COLO668 (cell line): ENCODE measurements around the gene NPAS3.

Experiments used
- DNase-seq: peaks from one replicate; lab custom pipeline; 2025; ENCODE audit not compliant: unreplicated experiment; lab: John Stamatoyannopoulos, UW

The NPAS3 gene

DNA sequence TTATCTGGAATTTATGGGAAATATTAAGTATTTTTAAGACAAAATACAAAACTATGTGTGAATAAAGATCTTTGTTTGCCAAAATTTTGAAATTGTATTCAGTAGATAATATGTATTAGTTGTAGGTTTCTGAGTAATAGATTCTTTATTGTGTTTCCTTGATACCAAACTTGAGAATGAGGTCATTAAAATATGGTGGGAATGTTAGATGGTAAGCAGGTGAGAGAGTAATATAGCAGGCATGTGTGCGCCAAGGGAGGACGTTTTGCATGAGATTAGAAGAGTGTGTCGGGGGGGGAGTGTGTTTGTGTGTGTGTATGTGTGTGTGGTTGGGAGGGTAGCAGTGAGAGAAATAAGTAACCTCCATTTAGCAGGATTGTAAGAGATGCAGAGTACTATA lies 376.5 kb downstream of the NPAS3 start:
- DNase-seq = no peak

DNA sequence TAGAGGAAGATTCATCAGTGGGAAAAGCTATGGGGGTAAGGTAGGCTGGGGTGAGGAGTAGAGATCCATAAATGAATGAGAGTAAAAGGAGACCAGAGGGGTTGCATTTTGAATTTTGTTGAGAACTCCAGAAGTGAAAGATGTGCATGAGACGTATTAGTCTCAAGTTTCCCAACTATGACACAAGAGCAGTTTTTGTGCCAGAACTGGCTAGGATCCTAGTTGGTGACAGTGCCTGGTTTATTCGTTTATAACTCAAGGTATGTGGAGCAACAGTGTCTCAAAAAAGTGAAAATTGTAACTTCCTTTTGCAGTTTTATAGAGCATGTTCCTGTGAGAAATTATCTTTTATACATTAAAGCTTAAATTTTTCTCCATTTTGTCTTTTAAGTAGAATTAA lies 377.0 kb downstream of the NPAS3 start:
- DNase-seq = no peak

DNA sequence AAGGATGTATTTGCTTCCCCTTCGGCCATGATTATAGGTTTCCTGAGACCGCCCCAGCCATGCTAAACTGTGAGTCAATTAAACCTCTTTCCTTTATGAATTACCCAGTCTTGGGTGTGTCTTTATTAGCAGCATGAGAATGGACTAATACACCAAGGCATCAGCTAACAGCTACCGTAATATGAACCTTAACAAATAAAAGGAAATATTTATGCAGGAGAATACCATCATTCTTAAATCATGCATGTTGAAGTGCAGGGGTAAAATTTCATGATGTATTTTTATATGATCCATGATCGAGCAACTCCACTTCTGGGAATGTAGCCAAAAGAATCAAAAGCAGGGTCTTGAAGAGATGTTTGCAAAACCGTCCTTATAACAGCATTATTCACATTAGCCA lies 379.0 kb downstream of the NPAS3 start:
- DNase-seq = no peak

DNA sequence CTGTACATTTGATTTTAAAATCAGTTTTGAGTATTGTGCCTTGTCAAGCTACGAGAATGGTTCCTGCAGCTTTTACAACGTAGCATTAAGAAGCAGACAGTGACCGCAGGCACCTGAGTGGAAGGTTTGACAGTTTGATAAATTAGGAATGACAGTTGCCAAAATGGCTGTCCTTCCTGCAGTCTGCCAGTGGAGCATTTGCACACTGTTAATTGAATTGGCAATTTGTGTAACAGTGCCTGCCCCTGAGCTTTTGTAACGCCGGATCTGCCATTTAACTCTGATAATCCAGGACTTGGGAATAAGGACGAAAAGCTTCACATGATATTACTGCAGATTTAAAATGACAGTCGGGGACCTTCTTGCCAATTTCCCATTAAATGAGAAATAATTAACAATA lies 385.3 kb downstream of the NPAS3 start:
- DNase-seq = no peak

DNA sequence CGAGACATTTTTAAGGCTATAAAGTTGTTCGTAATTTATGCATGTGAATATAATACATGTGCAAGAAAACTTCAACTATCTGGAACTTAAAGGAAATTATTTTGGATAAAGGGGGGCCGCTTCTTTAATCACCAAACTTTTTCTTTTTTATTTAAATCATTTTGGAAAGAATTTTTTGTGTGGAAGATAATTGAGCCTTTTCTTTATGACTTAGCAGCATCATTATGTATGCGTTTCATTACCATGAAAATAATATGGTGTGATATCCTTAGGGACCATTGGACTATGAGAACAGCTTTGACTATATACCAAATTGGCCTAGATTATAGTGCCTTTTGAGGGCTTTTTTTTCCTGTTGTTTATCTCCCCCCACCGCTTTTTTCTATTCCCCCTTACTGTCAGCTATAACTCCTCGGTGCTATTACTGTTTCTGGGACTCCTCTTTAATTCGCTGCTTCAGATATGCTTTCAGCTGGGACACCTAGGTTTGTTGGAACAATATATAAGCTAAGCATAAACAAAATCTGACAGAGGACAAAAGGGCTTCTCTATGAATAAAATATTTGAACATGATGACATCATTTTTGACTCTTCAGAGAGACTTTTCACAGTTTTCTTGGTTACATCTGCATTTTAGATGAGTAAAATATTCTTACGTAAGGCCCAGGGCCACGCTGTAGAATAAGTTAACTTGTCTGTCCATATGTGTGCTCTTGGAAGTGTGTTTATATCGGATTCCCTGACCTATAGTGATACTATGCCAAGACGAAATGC lies 392.7 kb downstream of the NPAS3 start:
- no peak for DNase-seq

DNA sequence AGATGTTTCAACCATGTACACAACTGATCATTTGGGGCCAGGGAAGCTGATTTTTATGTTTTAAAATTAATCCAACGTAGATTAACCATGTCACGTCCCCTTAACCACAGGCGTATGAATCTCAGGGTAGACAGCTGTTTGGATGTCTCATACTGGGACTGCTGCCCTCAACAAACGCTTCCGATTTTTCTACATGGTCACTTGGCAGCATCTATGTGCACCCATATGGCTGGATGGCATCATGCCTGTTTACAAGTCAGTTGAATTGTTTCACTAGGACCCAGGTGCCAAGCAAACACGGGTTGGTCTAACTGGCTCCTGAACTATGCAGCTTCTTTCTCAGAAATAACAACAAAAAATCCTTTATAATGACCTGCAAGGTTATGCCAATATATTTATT lies 393.8 kb downstream of the NPAS3 start:
- DNase-seq = no peak

DNA sequence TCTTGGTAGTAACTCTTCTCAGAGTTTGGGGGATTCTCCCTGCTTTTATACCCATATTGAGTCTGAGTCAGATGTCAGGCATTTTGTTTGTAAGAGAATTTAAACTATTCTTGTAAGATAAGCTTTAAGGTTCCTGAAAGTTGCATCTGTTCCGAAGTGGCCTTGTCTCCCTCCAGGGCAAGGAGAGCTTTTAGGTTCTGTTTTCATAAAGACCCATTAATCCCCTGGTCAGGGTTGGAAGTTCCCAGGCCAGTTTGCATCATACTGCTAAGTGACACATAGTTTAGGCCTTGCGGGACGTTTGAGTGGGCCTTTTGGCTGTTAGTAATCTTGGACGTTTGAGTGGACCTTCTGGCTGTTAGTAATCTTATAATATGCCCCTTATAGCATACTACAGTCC lies 396.7 kb downstream of the NPAS3 start:
- DNase-seq = no peak

DNA sequence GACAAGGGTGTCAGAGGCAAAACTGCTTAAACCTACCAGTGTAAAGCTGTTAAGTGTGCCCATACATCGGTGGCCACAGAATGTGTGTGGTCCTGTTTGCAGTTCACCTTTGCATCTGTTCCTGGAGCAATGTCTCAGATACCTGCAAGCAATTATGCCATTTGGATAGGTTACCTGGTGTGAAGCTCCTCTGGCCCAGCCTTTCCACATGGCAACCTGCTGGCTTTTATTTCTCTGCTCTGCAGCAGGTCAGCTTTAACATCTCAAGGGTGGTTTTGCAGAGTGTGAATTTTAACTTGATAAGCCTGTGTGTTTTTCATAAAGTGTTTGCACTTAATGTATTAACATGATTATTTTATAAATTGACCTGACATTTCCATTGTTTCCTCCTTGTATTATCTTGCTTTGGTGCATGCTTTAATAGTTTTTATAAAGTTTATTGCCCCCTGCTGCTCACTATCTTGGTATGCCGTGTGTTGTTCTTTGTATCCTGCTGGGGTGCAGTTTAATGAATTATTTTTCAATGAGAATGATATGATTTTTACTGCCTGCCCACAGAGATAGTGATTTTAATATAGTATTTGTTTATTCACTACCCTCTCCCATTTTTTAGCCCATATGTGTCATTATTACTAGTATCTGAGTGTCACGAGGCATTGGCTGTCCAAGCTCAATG lies 403.8 kb downstream of the NPAS3 start:
- DNase-seq = no peak

DNA sequence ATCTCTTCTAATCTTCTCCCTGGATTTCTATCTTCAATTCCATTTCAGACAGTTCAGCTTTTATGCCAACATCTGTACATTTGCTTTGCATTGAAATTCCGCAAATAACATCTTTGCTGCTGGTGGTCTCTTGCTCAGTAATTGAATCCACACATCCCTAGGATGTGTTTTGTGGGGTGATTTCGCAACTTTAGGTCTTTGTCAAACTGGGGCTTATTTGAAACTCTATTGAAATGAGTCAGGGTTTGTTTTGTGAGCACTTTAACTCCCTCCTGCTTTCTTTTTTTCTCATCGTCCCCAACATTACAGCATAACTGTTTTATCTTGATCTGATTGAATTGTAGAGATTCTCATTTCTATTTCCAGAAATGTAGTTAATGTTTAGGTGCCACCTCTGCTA lies 404.3 kb downstream of the NPAS3 start:
- DNase-seq = no peak

DNA sequence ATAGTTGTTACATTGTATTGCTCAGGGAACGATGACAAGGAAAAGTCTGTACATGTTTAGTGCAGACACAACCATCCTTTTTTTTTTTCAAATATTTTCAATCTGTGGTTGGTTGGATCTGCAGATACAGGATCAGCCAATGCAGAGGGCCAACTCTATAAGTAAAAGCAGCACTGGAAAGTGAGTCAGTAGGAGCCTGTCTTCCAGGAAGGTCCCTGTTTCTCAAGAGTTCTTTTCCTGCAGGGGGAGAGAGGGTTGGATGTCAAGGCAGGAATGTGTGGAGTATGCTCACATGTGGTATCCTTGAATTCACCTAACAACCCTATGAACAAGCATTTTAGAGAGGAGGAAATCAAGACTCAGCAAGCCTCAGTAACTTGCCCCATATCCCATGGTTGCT lies 409.1 kb downstream of the NPAS3 start:
- no peak for DNase-seq

DNA sequence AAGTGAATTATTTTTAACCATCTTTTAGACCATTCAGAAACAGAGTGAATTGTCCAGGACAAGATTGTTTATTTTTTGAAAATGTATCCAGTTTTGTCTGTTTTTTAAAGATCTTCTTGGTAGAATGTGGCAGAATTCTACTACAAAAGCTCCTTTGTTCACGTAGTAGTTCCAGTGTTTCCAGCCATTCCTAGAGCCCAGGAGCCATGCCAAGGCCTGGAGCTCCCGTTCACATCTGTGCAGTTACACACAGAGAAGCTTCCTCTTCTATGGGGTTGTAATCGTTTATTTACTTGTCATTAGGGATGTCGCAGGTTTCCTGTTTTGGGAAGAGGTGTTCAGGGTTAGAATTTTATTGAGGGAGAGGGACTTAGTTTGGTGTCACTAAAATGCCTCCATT lies 409.8 kb downstream of the NPAS3 start:
- DNase-seq = no peak

DNA sequence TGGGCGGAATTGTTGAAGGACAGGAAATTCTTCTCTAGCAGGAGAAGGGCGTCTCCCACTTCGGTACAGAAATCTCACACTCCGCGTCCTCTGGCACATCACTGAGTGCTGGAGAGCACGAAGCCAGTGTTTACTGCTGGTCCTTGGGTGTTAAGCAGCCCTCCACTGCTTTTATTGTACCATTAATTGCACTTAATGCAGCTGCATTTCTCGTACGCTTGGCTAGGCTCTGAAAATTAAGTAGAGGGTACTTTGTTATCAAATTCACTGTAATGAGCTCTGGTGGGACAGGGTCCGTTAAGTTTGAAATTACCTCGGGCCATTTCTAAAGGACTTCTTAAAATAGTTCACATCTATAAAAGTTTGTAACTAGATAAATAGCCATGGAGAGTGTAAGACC lies 411.2 kb downstream of the NPAS3 start:
- no peak for DNase-seq

DNA sequence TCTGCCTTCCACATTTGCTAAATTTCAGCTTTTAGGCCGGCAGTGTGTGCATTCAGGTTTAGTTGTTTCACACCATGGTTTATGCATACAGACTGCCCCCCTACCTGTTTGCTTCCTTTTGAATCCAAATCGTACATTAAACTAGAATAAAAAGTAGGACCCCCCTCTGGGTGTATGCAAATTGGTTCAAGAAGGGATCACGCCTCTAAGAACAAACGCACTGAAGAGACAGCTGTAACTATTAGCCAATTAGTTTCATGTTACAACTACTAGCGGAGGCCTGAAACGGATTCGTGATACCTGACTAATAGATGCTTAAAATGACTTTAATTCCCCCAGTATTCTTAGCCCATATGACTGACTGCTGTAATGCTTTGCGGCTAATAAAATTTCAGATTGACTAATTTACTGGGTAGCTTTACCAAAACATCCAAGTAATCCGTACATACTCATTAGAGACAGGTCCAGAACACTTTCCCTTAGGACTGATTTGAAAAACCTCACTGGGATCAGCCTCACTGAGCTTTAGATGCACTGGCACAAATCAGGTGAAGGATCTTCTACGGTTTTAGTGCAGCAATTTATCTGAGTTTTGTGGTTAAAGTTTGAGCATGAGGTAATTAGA lies 411.8 kb downstream of the NPAS3 start:
- DNase-seq = no peak

DNA sequence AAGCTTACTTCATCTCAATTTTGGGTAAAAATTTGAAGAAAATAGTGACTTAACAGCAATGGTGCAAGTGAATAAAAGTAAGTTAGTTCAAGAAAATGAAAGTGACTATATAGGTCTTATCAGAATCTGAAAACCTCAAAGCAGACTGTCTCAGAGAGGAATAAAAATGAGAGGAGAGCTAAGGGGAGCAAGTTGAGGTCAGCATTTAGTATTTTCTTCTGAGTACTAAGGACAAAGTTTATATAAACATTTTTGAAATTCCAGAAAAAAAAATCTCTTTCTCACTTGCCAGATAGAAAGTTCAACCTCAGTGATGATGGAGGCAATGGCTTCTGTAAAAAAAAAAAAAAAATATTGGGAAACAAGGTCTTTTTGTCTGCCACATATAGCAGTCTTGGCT lies 414.1 kb downstream of the NPAS3 start:
- no peak for DNase-seq

DNA sequence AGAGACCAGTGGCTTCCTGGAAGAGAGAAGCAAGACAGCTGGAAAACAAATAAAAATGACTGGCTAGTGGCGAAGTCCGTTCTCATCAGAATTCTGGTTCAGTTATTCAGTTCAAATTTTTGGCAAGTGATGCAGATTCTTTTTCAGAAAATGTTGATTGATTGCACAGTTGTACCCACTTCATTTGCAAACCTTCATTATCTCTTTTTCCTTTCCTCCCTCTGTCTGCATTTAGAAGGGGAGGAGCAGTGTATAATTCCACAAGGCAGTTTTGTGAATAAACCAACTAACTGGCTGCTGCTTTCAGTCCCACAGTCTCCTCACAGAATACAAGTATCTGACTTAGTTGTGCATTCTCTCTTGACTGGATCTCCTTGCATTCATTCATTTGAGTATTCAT lies 417.5 kb downstream of the NPAS3 start:
- no peak for DNase-seq

DNA sequence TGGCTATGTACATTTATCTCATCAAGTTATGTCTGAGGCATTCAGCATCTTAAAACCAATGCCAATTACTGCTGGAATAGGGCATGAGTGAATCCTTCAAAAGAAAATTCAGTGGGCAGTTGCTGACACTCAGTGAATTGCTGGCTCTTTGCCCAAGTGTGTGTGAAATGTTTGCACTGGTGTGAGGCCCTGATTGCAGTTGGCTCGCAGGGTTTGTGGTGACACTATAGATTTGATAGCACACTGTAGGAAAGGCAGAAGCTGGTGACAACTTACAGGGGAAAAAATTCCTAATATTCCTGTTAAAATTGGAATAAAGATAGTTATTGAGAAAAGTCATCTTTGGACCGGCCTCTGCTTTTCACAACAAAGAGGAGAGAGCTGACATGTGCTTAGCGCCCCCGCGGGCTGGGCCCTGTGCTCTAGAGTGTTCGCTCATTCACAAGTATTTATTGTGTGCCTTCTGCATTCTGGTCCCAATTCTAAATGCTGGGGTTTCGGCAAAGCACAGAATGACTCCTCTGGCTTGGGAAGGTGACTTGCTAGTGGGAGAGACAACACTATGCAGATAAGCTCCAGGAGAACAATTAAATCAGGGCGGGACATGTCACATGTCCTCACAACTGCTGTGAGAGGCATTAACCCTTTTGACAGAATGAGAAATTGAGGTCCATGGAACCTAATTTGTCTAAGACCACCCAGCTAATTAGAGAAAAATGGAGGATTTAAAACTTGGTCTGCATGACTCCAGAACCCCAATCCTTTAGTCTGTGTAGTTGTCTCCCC lies 418.7 kb downstream of the NPAS3 start:
- peak; percentile 59 for DNase-seq

DNA sequence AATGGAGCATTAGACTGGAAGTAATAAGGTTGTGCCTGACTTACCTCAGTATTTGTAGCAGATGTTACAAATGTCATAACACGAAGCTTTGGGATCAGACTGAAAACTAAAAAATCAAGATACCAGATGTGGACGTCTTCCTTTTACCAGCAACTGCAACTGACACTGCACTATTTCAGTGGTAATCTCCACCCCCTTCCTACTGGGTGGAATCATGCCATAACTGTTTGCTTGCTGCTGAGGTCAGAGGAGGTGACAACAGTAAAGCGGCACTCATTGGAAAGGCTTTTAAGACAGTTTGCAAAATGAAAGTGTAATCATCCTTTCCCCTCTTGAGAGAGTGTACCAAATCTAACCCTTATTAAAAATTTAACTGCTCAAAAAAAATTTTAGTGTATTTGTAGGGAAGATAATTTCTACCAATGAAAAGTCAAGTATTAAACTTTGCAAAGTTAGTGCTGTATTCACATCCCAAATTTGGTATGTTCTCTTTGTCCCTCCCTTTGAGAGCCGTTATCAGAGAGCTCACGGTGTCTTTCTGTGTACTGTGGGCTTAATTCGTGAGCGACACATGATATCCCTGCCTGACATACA lies 420.7 kb downstream of the NPAS3 start:
- no peak for DNase-seq

DNA sequence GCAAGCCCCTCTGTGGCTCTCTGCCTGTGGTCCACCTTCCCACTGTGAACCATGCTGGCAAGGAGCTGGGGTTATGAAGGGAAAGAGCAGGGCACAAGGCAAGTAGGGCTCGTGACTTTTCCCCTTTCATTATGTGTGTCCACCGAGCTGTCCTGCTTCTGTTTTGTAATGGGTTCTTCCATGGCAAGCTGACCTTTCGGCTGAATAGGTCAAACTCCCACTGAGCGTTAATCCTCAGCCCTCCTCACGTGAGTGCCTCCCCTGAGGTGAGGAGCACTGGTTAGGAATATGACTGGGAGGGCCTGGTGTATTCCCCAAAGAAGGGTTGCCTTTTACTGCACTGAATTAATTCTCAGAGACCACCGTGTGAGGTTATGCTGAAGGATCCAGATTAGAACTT lies 424.3 kb downstream of the NPAS3 start:
- DNase-seq = no peak

DNA sequence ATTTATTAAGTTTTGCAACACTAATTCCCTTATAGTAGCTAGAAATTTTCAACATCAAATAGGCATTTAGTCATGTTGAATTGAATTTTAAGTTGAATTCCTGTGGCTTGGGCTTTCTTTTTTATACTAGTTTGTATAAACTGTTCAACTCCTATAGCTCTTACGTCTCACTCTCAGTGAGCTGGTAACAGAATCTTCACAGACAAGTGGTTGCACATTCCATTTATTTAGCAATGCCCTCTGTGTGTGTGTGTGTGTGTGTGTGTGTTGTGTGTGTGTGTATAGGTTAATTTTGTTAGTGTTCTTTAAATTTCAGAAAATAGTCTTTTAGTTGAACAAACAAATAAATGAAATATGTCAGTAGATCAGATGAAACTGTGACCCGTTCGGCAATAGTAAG lies 425.0 kb downstream of the NPAS3 start:
- DNase-seq = no peak

DNA sequence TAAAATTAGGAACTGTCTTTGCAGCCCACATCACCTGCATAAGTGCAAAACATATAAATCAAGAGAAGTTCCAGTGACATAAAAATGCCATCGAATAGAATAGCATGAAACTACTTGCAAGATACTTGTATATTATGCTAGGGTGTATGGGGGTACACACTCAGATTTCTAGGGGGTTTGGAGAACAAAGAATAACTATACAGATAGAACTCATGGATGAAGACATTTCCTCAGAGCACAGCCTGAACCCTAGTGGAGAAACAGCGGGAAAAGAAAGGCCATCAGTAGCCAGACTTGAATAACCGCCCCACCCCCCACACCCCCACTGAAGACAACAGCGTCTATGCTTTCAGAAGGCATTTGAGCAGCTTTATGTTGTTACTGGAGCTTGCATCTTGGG lies 425.8 kb downstream of the NPAS3 start:
- DNase-seq = no peak

DNA sequence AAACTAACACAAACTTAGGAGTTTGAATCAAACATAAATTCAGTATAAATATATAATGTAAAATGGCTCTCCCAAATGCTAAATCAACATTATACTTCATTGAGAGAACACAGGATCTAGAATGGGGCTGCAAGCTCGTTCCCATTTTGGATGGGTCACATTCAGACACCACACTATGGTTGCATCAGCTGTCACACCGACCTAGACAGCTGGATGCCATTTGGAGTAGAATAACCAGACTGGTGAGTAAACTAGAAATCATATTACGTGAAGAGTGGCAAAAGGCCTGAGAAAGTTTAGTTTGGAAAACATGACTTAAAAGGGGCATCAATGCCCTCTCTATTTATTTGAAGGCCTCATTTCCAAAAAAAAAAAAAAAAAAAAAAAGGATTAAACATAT lies 430.4 kb downstream of the NPAS3 start:
- no peak for DNase-seq
